ENCODE measurements around the gene ZBTB24. TPM values are rescaled to one million over a fixed set of nuclear protein-coding genes. Genes with fewer than 3 reads are reported as not detected.

ZBTB24 gene
- total and polyA plus RNA-seq, 2 of the 13 experiments (the other 11 are each of a cell fraction or from before 2014, with no cell fraction given): 1.5 to 6.2 TPM

DNA sequence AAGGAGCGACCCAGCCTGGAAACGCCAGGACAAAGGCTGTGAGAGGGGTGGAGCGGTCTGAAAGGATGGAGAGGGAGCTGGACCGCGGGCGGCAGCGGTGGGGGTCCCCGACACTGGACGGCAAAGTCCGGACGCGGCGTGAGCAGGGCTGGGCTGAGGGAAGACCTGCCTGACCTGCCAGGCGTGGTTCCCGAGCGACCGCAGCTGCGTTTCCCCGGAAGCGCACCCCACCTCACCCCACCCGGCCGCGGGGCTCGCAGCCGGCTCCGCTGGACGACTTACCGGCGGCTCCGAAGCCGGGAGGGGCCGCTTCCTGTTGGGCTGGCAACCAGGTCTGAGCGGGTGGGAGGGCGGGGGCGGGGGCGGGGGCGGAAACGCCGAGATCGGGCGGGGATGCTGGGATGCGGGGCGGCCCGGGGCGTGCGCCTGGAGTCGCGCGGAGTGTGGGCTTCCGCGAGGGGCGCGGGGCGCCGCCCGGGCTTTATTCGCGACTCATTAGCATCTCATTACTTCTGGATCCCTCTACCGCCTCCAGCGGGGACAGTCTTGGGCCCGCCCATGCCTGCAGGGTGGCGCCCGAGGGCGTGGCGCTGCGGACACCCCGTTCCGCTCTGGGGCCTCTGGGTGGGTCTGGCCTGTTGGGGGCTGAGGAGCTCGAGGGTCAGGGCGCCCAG lies 27.4 kb downstream of the ZBTB24 start, which contains the start of gene MICAL1 (continued):
- TF ChIP-seq LCORL (IDR thresholded peaks at IDR 0.05) (no peak), LCORL (CRISPR knock-in tag; IDR thresholded peaks at IDR 0.05) (0 out of 2 replicates have a peak, but pooled peaks have one; percentile 52), TGIF2 (CRISPR knock-in tag; IDR thresholded peaks at IDR 0.05) (peak; percentile 44; the same call in 1 of the 2 replicates), CREM (IDR thresholded peaks at IDR 0.05) (no peak), CREM (CRISPR knock-in tag; IDR thresholded peaks at IDR 0.05) (no peak), ZNF451 (CRISPR knock-in tag; IDR thresholded peaks at IDR 0.05) (0 out of 2 replicates have a peak, but pooled peaks have one; percentile 16), PLRG1 (conservative IDR thresholded peaks at IDR 0.05) (no peak), RXRA (CRISPR knock-in tag; IDR thresholded peaks at IDR 0.05) (no peak), MEF2D (CRISPR knock-in tag; IDR thresholded peaks at IDR 0.05) (0 out of 2 replicates have a peak, but pooled peaks have one; percentile 22), ZNF775 (CRISPR knock-in tag; IDR thresholded peaks at IDR 0.05; ENCODE audit: borderline replicate concordance) (no peak), ZFX (CRISPR knock-in tag; IDR thresholded peaks at IDR 0.05; ENCODE audit: low read depth) (peak; percentile 50; the same call in 1 of the 2 replicates), HNRNPK (IDR thresholded peaks at IDR 0.05; ENCODE audit: low read depth, low read length, poor library complexity, severe bottlenecking) (peak; percentile 21)
- TF ChIP-seq, protein P1, sequence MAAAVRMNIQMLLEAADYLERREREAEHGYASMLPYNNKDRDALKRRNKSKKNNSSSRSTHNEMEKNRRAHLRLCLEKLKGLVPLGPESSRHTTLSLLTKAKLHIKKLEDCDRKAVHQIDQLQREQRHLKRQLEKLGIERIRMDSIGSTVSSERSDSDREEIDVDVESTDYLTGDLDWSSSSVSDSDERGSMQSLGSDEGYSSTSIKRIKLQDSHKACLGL (CRISPR knock-in tag; IDR thresholded peaks at IDR 0.05): 0 out of 2 replicates have a peak, but pooled peaks have one; percentile 13
- TF ChIP-seq, protein P2, sequence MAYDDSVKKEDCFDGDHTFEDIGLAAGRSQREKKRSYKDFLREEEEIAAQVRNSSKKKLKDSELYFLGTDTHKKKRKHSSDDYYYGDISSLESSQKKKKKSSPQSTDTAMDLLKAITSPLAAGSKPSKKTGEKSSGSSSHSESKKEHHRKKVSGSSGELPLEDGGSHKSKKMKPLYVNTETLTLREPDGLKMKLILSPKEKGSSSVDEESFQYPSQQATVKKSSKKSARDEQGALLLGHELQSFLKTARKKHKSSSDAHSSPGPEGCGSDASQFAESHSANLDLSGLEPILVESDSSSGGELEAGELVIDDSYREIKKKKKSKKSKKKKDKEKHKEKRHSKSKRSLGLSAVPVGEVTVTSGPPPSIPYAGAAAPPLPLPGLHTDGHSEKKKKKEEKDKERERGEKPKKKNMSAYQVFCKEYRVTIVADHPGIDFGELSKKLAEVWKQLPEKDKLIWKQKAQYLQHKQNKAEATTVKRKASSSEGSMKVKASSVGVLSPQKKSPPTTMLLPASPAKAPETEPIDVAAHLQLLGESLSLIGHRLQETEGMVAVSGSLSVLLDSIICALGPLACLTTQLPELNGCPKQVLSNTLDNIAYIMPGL (CRISPR knock-in tag; IDR thresholded peaks at IDR 0.05; ENCODE audit: borderline replicate concordance in 1 of 2, low read depth in 1 of 2): no peak; a peak in 1 of 4 replicates
